Peyer's patch (tissue), 4 donors: ENCODE results near the gene FBXL16. TPM values are rescaled to one million over a fixed set of nuclear protein-coding genes. Genes with fewer than 3 reads are reported as not detected.

ENCODE experiments used
- DNase-seq, 3 donors: peaks; one replicate each; pipeline ENCODE4 v3.0.0-alpha.2; 2017 to 2019
- H3K27ac ChIP-seq, 4 donors: fragments of 200-600 bp; sonication (generic); one replicate each; pipeline ENCODE4 v1.5.1; 2016 to 2019
- H3K27me3 ChIP-seq, 2 donors: fragments of 200-600 bp; sonication (generic); one replicate each; pipeline ENCODE4 v1.5.1; 2019
- H3K36me3 ChIP-seq, 3 donors: fragments of 200-600 bp; sonication (generic); one replicate each; pipeline ENCODE4 v1.5.1; 2016 to 2019
- H3K4me1 ChIP-seq, 4 donors: fragments of 200-600 bp; sonication (generic); one replicate each; pipeline ENCODE4 v1.5.1; 2016 to 2019
- H3K4me3 ChIP-seq, 4 donors: fragments of 200-600 bp; sonication (generic); 1 replicate in 3 of 4; 2 replicates in 1 of 4; pipeline ENCODE4 v1.5.1; 2016 to 2019; ENCODE audit warnings: mild to moderate bottlenecking in 1 of 4
- H3K9me3 ChIP-seq, 4 donors: fragments of 200-600 bp; sonication (generic); one replicate each; pipeline ENCODE4 v1.5.1; 2016 to 2019; ENCODE audit warnings: mild to moderate bottlenecking in 1 of 4
- CTCF ChIP-seq, 6 experiments: fragments of 450-650 bp in 4 of 6; fragments of 200-600 bp in 2 of 6; sonication (generic) in 1 of 6; IDR thresholded peaks; one replicate each; pipeline ENCODE4 v1.5.1; 2017 to 2019; ENCODE audit warnings: antibody characterized with exemption in 6 of 6, mild to moderate bottlenecking in 3 of 6, moderate library complexity in 1 of 6
- POLR2A ChIP-seq, 2 donors: fragments of 450-650 bp; IDR thresholded peaks; one replicate each; pipeline ENCODE4 v1.5.1; 2017; ENCODE audit warnings: antibody characterized with exemption in 2 of 2, mild to moderate bottlenecking in 2 of 2, moderate library complexity in 2 of 2
- total RNA-seq, 4 donors: library from RNA; depleted of rRNA; stranded (reverse); fragments of >200 nt; gene quantifications; one replicate each; pipeline ENCODE4 v1.1.0, GENCODE V29; 2016

FBXL16 gene
- total RNA-seq, 4 donors from 2014 or later: 1.4 to 2.5 (median 1.9) TPM

GRCh38 chr16:684071-684794, 21.4 kb downstream of the FBXL16 start, which contains the start of gene JMJD8:
Gene JMJD8 (minus strand): TSS chr16:684334. CDS start chr16:684319, 15 bp downstream.
- Histone ChIP-seq H3K4me3 (peak within 1 kb of the TSS; percentile 58 to 83 (median 72)), H3K27me3 (no peaks in the 10 kb centered on the region), H3K4me1 (peaks cover 0 to 50% (median 30%) of the 10 kb centered on the region in 4 donors), H3K9me3 (no peaks in the 10 kb centered on the region), H3K27ac (peak within 1 kb of the TSS; percentile 55 to 85 (median 68)), H3K36me3 (peaks cover 0 to 32% (median 0%) of the 10 kb centered on the region in 3 donors)
- peak; percentile 96 to 99 (median 99) for DNase-seq
- TF ChIP-seq POLR2A (IDR thresholded peaks at IDR 0.05): peak; percentile 40 to 42
- no peak for TF ChIP-seq CTCF (IDR thresholded peaks at IDR 0.05)

GRCh38 chr16:683396-684070, 22.1 kb downstream of the FBXL16 start:
- DNase-seq: no peak
- no peaks in the 10 kb centered on the region for H3K9me3 ChIP-seq

GRCh38 chr16:682493-683395, 22.9 kb downstream of the FBXL16 start:
- no peak for DNase-seq
- Histone ChIP-seq H3K9me3 (no peaks in the 10 kb centered on the region), H3K4me1 (peaks cover 0 to 45% (median 32%) of the 10 kb centered on the region in 4 donors), H3K27ac (no peak overlapping the region), H3K4me3 (peak overlapping the region in 3 of 4 donors; percentile 58 to 83 (median 83)), H3K36me3 (peaks cover 0 to 32% (median 0%) of the 10 kb centered on the region in 3 donors), H3K27me3 (no peaks in the 10 kb centered on the region)
- TF ChIP-seq CTCF (IDR thresholded peaks at IDR 0.05): no peak
- no peak for TF ChIP-seq POLR2A (IDR thresholded peaks at IDR 0.05)

More at GRCh38 chr16:683396-684070, 22.1 kb downstream of the FBXL16 start:
- H3K27ac ChIP-seq: peak overlapping the region; percentile 55 to 85 (median 68)
- H3K27me3 ChIP-seq: no peaks in the 10 kb centered on the region
- no peak for TF ChIP-seq CTCF (IDR thresholded peaks at IDR 0.05)
- no peak for TF ChIP-seq POLR2A (IDR thresholded peaks at IDR 0.05)
- peak overlapping the region; percentile 58 to 83 (median 72) for H3K4me3 ChIP-seq
- H3K36me3 ChIP-seq: peaks cover 0 to 32% (median 0%) of the 10 kb centered on the region in 3 donors
- H3K4me1 ChIP-seq: peaks cover 0 to 45% (median 31%) of the 10 kb centered on the region in 4 donors

- Histone ChIP-seq H3K9me3 (no peaks in the 10 kb centered on the region), H3K27ac (no peak overlapping the region), H3K36me3 (peaks cover 0 to 27% (median 0%) of the 10 kb centered on the region in 3 donors), H3K4me3 (no peak overlapping the region), H3K4me1 (peaks cover 4 to 51% (median 36%) of the 10 kb centered on the region in 4 donors), H3K27me3 (no peaks in the 10 kb centered on the region)
- no peak for DNase-seq
- TF ChIP-seq POLR2A (IDR thresholded peaks at IDR 0.05) (no peak), CTCF (IDR thresholded peaks at IDR 0.05) (no peak)
Observed at GRCh38 chr16:681746-682427, 23.7 kb downstream of the FBXL16 start.
